ENCODE data around the gene GLB1L.

The GLB1L gene

DNA sequence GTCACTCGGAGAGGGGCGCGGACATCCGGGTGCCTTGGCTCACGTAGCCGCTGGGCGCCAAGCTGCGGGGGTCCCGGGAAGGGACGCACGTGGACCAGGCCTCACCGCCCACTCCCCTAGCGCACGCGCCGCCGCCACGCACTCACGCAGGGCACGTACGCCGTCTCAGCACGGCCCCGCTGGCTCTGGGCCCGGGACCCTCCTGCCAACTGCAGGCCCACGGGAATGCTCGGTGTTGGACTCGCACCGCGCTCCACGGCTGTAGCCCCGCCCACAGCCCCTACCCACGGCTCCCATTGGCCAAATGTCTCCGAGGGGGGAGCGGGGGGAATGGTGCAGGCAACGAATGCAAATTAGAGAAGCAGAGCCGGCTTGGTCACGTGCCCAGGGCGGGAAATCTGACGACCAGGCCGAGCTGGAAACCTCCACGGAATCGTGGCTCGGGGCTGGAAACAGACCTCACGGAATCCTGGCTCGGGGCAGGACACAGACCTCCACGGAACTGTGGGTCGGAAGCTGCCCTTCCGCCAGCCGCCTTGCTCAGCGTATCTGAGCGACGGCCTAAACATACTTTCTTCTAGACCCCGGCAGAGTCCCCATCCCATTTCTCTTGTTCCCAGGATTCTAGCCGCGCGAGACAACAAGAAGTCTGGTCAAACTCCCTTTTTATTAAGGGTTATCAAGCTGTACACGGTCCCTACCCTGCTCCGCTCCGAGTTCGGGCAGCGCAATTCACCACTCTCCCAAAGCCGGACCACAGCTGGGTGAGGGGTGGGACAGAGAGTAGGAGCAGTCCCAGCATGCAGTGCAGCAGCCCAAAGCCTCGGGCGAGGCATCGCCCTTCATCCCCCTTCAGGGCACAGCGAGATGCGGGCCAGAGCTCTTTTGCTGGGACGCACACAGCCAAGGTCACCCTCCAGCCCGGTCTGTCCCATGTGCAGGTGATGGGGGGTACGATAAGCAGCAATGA lies 26.2 kb downstream of the GLB1L start, which contains the start of gene ABCB6:
ABCB6 (minus strand) TSS at position 227 of the 970 bp plus-strand sequence. CDS start 285 bp downstream, outside the sequence.
- TF ChIP-seq, protein P1, sequence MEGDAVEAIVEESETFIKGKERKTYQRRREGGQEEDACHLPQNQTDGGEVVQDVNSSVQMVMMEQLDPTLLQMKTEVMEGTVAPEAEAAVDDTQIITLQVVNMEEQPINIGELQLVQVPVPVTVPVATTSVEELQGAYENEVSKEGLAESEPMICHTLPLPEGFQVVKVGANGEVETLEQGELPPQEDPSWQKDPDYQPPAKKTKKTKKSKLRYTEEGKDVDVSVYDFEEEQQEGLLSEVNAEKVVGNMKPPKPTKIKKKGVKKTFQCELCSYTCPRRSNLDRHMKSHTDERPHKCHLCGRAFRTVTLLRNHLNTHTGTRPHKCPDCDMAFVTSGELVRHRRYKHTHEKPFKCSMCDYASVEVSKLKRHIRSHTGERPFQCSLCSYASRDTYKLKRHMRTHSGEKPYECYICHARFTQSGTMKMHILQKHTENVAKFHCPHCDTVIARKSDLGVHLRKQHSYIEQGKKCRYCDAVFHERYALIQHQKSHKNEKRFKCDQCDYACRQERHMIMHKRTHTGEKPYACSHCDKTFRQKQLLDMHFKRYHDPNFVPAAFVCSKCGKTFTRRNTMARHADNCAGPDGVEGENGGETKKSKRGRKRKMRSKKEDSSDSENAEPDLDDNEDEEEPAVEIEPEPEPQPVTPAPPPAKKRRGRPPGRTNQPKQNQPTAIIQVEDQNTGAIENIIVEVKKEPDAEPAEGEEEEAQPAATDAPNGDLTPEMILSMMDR (IDR thresholded peaks at IDR 0.05; ENCODE audit: extremely low read depth, missing control alignments) = no peak
- DNase-seq (ENCODE audit: low spot score) = peak; percentile 94

DNA sequence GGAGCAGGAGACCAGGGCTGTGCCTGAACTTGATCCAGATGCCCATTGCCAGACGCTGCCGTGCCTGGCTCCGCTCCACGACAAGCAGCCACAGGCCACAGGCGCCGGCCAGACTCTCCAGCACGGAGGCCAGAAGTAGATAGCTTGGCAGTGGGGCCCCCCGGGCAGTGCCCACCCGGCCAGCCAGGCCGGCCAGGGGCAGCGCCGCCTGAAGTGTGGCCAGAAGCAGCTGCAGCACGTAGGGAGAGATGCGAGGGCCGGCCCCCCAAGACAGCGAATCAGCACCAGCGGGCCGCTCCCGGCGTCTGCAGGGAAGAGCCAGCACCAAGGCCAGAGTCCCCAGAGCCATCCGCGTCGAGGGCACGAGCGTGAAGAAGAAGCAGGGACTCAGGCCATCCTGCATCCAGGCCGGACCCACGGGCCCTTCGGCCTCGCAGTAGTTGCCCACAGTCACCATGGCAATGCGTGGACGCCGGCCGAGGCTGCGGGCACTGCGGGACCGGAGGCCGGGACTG lies 27.0 kb downstream of the GLB1L start:
- TF ChIP-seq, protein P1 (IDR thresholded peaks at IDR 0.05; ENCODE audit: extremely low read depth, missing control alignments) = no peak
- DNase-seq (ENCODE audit: low spot score) = peak; percentile 61

DNA sequence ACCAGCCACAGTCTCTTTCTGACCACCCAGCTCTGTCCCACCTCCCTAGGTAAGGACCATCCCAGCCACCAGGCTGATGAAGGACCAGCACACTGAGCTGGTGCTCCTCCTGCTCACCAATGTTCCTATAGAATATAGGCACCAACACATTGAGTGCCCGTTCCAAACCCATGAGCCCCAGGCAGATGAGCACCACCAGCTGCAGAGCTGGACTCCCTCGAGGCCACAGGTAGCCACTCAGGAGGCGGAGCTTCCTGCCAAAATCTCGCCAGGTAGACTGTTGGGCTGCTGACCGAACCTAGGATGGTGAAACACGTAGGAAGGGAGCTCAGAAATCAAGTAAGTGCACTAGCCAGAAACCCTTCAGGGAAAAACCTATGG lies 28.7 kb downstream of the GLB1L start:
- TF ChIP-seq, protein P1 (IDR thresholded peaks at IDR 0.05; ENCODE audit: extremely low read depth, missing control alignments) = no peak

DNA sequence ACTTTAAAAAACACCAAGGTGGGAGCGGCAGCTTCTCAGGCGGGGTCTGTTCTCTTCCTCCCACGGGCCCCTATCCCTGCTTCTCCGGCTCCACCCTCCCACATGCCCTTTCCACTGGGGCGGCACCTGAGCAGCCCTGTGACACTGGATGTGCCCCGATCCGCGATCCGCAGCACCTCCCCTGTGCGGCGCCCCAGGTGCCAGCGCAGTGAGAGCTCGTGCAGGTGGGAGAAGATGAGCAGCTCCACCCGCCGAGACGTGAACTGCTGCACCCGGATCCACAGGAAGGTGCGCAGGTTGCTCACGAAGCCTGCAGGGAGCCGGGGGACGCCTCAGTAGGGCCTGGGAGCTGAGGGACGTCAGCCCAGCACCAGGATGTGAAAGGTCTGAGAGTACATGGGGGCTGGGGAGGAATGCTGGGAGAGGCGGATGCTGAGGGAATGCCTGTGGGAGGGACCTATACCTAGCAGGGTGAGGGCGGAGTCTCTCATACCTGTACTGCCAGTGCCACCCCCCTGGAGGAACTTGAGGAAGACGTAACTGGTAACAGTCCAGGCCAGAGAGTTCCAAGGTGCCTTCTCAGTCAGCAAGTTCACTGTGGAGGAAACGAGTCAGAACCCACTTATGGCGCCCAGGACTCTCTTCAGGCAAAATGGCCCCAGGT lies 29.2 kb downstream of the GLB1L start:
- TF ChIP-seq, protein P1 (IDR thresholded peaks at IDR 0.05; ENCODE audit: extremely low read depth, missing control alignments) = no peak
- no peak for DNase-seq (ENCODE audit: low spot score)

More for the DNA sequence above, 28.7 kb downstream of the GLB1L start:
- no peak for DNase-seq (ENCODE audit: low spot score)

DNA sequence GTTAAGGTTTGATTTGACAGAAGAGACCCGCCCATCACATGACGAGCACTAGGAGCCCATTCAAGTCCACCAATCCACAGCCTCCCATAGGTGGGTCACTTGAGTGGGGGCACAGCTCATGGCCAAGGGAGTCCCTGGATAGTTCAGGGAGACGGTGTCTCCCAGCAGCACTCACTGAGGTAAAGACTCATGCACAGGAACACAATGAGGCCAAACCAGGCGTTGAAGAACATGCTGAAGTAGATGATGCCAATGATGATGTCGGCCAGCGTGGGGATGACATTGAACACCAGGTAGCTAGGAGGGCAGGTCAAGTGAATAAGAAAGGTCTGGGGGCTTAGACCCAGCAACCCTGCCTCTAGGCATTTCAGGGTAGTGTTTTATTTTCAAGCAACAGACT lies 30.5 kb downstream of the GLB1L start:
- TF ChIP-seq, protein P1 (IDR thresholded peaks at IDR 0.05; ENCODE audit: extremely low read depth, missing control alignments) = no peak
- no peak for DNase-seq (ENCODE audit: low spot score)

DNA sequence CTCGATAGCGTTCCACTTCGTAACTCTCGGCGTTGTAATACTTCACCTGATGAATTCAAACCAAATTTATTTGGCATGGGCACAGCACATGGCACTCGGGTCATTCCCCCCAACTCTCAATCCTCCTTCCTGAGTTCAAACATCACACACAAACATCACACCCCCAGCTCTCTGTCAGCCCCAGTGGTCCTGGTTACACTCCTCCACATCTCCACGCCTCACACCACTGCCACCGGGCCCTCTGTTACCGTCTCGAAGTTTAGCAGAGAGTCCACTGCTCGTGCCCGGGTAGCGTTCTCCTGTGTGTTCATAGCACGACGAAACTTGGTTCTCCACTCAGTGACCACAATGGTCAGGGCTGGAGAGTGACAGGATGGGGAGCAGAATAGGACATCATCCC lies 31.1 kb downstream of the GLB1L start:
- no peak for DNase-seq (ENCODE audit: low spot score)
- TF ChIP-seq, protein P1 (IDR thresholded peaks at IDR 0.05; ENCODE audit: extremely low read depth, missing control alignments) = no peak
